GM18505 (cell line): ENCODE measurements around the gene STPG4.

ENCODE experiments used
- ATAC-seq: cut with Tn5 transposase; IDR thresholded peaks from one replicate; pipeline ENCODE4 v1.9.1; 2021; ENCODE audit not compliant: unreplicated experiment
- POLR2A ChIP-seq: IDR thresholded peaks from 4 replicates; pipeline ENCODE4 v1.6.1; 2011; ENCODE audit warnings: borderline replicate concordance; ENCODE audit not compliant: insufficient read depth, insufficient read length; ENCODE audit errors: extremely low read depth

The STPG4 gene

DNA sequence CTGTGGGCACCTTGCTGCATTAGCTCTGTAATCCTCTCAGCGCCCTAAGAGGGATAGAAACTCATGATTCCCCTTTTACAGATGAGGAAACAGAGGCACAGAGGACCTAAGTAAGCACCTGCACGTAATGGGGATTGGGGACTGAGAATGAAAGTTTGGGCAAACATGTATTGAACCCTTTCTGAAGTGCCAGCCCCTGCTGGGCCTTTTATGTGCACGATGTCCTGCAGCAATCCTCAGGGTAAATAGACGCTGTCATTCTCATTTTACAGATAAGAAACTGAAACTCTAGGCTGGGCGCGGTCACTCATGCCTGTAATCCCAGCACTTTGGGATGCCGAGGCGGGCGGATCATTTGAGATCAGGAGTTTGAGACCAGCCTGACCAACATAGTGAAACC is 117.4 kb downstream of the STPG4 start:
- ATAC-seq = no peak
- TF ChIP-seq POLR2A = no peak
